ENCODE results near the gene GRM4.
"Not testable (repeated sequence)": the region's sequence is repeated elsewhere in the genome, so short reads cannot be mapped to it uniquely, and the experiment has no call there.

GRM4 gene

DNA sequence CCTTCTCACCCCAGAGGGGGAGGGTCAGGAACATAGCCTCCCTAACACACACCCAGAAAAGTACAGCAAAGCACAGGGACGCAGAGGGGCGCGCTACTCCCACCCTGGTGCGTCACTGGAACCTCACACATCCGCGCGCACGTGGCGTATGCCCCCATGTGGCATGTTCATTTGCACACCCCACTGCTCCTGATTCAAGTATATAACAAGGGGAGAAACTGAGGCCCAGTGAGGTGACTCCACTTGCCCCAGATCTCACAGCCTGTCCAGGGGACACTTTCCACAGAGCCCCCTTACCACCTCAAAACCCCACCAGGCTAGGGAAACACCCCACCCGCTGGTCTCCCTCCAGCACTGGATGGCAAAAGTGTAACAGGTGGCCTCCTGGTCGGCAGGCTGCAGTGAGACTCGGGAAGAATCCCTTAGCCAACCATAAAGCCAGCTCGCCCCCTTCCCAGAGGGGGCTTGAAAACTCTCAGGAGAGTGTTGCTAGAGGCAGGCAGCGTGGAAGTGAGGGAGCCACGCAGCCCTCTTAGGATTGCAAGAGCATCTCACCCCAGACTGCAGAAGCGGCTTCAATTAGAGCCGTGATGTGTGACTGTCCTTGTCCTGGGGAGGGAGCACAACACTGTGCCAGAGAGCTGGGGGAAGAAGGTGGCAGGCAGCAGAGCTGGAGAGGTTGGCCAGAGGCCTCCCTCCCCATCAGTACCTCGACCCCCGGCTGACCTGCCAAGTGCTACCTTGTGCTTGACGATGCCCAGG is at the start of gene GRM4:
TSS of gene GRM4 (minus strand) at position 67 of the 762 bp plus-strand sequence. CDS start 12,591 bp downstream, outside the sequence.
- TF ChIP-seq, protein P1, sequence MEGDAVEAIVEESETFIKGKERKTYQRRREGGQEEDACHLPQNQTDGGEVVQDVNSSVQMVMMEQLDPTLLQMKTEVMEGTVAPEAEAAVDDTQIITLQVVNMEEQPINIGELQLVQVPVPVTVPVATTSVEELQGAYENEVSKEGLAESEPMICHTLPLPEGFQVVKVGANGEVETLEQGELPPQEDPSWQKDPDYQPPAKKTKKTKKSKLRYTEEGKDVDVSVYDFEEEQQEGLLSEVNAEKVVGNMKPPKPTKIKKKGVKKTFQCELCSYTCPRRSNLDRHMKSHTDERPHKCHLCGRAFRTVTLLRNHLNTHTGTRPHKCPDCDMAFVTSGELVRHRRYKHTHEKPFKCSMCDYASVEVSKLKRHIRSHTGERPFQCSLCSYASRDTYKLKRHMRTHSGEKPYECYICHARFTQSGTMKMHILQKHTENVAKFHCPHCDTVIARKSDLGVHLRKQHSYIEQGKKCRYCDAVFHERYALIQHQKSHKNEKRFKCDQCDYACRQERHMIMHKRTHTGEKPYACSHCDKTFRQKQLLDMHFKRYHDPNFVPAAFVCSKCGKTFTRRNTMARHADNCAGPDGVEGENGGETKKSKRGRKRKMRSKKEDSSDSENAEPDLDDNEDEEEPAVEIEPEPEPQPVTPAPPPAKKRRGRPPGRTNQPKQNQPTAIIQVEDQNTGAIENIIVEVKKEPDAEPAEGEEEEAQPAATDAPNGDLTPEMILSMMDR (IDR thresholded peaks at IDR 0.05; ENCODE audit: low read depth, low read length) = no peak
- DNase-seq (ENCODE audit: extremely low read depth, low read depth) = no peak

GRCh38 chr6:34194772-34195171 is 48.9 kb upstream of the GRM4 start:
- DNase-seq (ENCODE audit: extremely low read depth, low read depth) = no peak
- TF ChIP-seq, protein P1 (IDR thresholded peaks at IDR 0.05; ENCODE audit: low read depth, low read length) = no peak

- TF ChIP-seq, protein P1 (IDR thresholded peaks at IDR 0.05; ENCODE audit: low read depth, low read length) = no peak
- DNase-seq (ENCODE audit: extremely low read depth, low read depth) = no peak
Observed at GRCh38 chr6:34190504-34191122, 44.7 kb upstream of the GRM4 start.

DNA sequence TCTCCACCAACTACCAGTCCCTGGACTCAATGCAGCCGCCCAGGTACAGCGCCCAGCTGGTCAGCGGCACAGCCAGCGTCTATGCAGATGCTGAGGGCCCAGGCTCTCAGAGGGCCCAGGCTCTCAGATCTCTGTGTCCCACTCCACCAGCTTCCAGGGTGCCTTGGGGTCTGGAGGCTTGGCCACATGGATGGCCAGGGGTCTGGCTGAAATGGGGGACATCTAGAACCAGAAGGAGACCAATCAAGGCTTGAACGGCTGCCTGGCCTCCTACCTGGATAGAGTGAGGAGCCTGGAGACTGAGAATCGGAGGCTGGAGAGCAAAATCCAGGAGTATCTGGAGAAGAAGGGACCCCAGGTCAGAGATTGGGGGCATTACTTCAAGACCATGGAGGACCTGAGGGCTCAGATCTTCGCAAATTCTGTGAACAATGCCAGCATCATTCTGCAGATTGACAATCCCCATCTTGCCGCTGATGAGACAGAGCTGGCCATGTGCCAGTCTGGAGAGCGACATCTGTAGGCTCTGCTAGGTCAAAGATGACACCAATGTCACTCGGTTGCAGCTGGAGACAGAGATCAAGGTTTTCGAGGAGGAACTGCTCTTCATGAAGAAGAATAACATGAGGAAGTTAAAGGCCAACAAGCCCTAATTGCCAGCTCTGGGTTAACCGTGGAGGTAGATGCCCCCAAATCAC is 44.1 kb upstream of the GRM4 start:
- TF ChIP-seq, protein P1 (IDR thresholded peaks at IDR 0.05; ENCODE audit: low read depth, low read length) = no peak
- no peak for DNase-seq (ENCODE audit: extremely low read depth, low read depth)

- DNase-seq (ENCODE audit: extremely low read depth, low read depth) = not testable (repeated sequence)
Observed at GRCh38 chr6:34184726-34185125, 38.8 kb upstream of the GRM4 start.

- no peak for DNase-seq (ENCODE audit: extremely low read depth, low read depth)
- TF ChIP-seq, protein P1 (IDR thresholded peaks at IDR 0.05; ENCODE audit: low read depth, low read length) = no peak
Observed at GRCh38 chr6:34182751-34183531, 37.1 kb upstream of the GRM4 start.

DNA sequence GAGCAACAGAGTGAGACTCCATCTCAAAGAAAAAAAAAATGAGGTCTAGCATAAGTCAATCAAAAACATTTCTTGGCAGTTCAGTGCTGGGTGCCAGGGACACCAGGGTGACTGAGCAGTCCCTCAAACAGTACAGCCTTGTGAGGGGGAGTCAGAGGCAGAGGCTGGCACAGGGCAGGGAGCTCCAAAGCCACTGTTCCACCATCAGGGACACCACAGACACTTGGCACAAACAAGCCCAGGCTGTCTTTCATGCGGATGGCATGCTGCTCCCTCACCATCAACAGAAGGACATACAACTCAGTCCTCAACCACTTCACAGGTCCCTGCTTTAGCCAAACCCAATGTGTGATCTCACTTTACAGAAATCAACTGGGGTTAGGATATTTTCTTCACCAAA is 36.0 kb upstream of the GRM4 start:
- DNase-seq (ENCODE audit: extremely low read depth, low read depth) = no peak
- TF ChIP-seq, protein P1 (IDR thresholded peaks at IDR 0.05; ENCODE audit: low read depth, low read length) = no peak
